ENCODE measurements around the gene SCARB1.

Gene SCARB1

GRCh38 chr12:124821252-124822200, 42.1 kb downstream of the SCARB1 start:
- DNase-seq (ENCODE audit: low spot score), result peak; percentile 86

DNA sequence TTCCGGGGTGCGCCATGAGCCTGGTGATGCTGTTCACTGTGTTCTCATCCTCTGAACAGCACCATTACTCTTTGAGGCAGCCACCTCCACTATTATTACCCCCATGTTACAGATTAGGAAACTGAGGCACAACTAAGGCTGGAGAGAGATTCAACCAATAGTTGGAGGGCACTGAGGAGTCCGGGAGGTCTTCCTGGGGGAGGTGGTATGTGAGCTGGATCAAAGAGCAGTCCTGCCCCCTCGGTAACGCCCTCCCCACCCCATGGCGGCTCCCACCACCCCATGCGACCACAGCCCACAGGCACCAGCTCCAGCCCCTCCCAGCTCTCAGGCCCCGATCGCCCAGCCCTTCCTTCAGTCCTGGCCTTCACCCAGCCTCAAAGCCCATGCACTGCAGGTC, 43.5 kb downstream of the SCARB1 start:
- no peak for DNase-seq (ENCODE audit: low spot score)

GRCh38 chr12:124819525-124819924, 44.1 kb downstream of the SCARB1 start:
- DNase-seq (ENCODE audit: low spot score), result no peak

GRCh38 chr12:124819080-124819479, 44.6 kb downstream of the SCARB1 start:
- no peak for DNase-seq (ENCODE audit: low spot score)

GRCh38 chr12:124817076-124818000, 46.3 kb downstream of the SCARB1 start:
- DNase-seq (ENCODE audit: low spot score), result no peak

GRCh38 chr12:124816295-124816854, 47.3 kb downstream of the SCARB1 start:
- no peak for DNase-seq (ENCODE audit: low spot score)

- peak; percentile 58 for DNase-seq (ENCODE audit: low spot score)
Observed at GRCh38 chr12:124814741-124815613, 48.7 kb downstream of the SCARB1 start.

- no peak for DNase-seq (ENCODE audit: low spot score)
Observed at GRCh38 chr12:124813782-124814181, 49.9 kb downstream of the SCARB1 start.

- DNase-seq (ENCODE audit: low spot score), result no peak
Observed at GRCh38 chr12:124812979-124813378, 50.7 kb downstream of the SCARB1 start.

- no peak for DNase-seq (ENCODE audit: low spot score)
Observed at GRCh38 chr12:124812356-124812755, 51.3 kb downstream of the SCARB1 start.

DNA sequence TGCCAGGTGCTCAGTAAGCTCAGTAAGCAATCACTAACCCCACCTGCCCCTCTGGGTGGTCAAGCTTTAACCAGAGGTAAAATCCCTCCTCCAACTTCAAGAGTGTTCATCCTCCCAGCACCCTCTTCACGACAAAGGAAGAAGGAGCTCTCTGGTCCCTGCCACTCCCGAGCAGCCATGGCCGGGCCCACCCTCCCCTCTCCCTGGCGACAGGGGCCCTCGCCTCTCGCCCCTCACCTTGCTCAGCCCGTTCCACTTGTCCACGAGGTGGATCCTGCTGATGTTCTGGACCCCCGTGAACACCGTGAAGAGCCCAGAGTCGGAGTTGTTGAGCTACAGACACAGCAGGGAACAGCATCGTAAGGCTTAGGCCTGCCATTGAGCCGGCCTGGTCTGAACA, 52.0 kb downstream of the SCARB1 start:
- no peak for DNase-seq (ENCODE audit: low spot score)

GRCh38 chr12:124809878-124810277, 53.8 kb downstream of the SCARB1 start:
- no peak for DNase-seq (ENCODE audit: low spot score)

DNA sequence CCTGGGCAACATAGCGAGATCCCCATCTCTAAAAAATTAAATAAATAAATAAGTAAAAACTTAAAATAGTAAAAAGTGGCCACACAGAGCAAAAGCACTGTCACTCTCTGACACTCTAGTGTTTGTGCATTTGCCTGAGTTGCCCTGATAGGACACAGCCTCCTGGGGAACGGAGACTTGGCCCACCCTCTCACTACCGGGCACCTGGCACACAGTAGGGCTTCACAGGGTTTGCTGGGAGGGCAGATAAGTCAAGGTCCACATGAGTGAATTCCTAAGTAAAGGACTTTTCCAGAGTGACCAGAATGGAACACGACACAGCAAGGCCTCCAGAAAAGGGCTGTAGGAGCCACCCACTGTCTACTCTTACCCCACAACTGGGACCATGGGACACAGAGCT, 54.3 kb downstream of the SCARB1 start:
- DNase-seq (ENCODE audit: low spot score), result no peak

GRCh38 chr12:124808272-124808671, 55.4 kb downstream of the SCARB1 start:
- DNase-seq (ENCODE audit: low spot score), result no peak

DNA sequence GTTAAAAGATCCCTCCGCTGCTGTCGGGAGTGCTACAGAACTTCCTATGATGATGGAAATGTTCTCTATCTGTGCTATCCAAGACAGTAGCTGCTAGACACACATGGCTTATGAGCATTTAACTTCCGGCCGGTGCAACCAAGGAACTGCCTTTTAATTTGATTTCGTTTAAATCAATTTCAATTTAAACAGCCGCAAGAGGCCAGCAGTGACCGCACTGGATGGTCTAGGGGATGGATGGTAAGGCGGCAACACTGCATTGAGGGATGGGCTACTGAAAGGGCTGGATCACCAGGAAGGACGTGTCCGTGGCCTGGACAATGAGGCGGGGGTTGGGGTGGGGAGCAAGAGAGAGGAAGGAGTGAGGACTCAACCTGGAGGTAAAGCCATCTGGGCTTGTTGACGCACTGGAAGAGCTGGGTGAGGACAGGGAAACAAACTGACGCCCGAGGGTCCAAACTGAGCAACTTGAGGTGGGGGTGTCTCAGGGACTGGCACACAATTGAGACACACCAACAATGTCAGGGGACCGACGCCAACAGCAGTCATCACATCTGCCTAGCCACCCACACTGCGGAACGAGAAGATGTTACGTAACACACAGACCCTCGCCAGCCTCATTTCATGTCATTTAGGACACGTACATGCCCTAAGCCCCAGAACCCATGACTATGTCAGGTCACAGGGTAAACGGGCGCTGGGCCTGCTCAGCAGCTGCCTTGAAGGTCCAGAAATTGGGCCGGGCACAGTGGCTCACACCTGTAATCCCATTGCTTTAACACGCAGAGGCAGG, 57.6 kb downstream of the SCARB1 start:
- no peak for DNase-seq (ENCODE audit: low spot score)

- DNase-seq (ENCODE audit: low spot score), result no peak
Observed at GRCh38 chr12:124805050-124805449, 58.6 kb downstream of the SCARB1 start.

- DNase-seq (ENCODE audit: low spot score), result peak; percentile 50
Observed at GRCh38 chr12:124804011-124804621, 59.5 kb downstream of the SCARB1 start.

- DNase-seq (ENCODE audit: low spot score), result no peak
Observed at GRCh38 chr12:124802361-124802760, 61.3 kb downstream of the SCARB1 start.

DNA sequence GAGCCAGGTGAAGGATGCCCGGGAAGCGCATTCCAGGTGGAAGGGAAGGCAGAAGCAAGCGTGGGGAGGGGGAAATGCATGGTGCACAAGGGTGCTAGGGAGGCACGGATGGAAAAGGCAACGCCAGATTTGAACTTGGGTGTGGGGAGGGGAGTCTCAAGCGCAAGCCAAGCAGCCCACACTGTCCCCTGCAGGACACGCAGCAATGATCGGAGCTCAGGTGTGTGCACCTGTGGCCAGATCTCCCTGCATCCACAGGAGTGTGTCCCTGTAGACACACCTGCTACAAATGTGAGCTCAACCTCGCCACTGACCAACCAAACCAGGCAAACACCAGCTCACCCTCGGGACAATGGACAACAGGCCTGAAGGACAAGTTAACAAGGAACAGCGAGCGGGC, 63.2 kb downstream of the SCARB1 start:
- DNase-seq (ENCODE audit: low spot score), result no peak

DNA sequence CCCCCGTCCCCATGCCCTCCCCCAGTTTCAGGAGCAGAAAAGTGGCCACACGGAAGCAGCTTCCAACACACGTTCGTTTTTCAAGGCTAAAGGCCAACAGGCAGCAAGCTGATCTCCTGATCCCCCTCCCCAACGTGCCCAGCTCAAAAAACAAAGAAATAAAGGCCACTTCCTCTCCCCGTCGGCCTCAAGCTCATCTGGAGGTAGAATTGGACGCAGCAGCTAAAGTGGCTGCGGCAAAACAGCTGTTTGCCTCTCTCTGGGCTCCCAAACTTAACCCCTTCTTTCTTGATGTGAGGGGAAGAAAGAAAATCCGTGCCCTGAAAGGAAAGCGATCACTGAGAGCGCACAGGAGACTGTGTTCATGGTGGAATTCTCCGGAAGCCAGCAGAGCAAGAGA, 66.3 kb downstream of the SCARB1 start:
- no peak for DNase-seq (ENCODE audit: low spot score)
